ENCODE measurements around the gene PTPRQ.

The PTPRQ gene

GRCh38 chr12:80662586-80662985 lies 218.6 kb downstream of the PTPRQ start (continued):
- TF ChIP-seq, protein P1, sequence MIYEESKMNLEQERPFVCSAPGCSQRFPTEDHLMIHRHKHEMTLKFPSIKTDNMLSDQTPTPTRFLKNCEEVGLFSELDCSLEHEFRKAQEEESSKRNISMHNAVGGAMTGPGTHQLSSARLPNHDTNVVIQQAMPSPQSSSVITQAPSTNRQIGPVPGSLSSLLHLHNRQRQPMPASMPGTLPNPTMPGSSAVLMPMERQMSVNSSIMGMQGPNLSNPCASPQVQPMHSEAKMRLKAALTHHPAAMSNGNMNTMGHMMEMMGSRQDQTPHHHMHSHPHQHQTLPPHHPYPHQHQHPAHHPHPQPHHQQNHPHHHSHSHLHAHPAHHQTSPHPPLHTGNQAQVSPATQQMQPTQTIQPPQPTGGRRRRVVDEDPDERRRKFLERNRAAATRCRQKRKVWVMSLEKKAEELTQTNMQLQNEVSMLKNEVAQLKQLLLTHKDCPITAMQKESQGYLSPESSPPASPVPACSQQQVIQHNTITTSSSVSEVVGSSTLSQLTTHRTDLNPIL (CRISPR knock-in tag; IDR thresholded peaks at IDR 0.05; ENCODE audit: low read depth): no peak
- no peak for TF ChIP-seq ZNF565 (CRISPR knock-in tag; conservative IDR thresholded peaks at IDR 0.05; ENCODE audit: low read depth)
- no peak for TF ChIP-seq ZFP3 (CRISPR knock-in tag; IDR thresholded peaks at IDR 0.05)

- TF ChIP-seq, protein P1 (CRISPR knock-in tag; IDR thresholded peaks at IDR 0.05; ENCODE audit: low read depth): no peak
- TF ChIP-seq, protein P2, sequence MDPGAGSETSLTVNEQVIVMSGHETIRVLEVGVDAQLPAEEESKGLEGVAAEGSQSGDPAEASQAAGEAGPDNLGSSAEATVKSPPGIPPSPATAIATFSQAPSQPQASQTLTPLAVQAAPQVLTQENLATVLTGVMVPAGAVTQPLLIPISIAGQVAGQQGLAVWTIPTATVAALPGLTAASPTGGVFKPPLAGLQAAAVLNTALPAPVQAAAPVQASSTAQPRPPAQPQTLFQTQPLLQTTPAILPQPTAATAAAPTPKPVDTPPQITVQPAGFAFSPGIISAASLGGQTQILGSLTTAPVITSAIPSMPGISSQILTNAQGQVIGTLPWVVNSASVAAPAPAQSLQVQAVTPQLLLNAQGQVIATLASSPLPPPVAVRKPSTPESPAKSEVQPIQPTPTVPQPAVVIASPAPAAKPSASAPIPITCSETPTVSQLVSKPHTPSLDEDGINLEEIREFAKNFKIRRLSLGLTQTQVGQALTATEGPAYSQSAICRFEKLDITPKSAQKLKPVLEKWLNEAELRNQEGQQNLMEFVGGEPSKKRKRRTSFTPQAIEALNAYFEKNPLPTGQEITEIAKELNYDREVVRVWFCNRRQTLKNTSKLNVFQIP (CRISPR knock-in tag; IDR thresholded peaks at IDR 0.05; ENCODE audit: borderline replicate concordance, low read depth): no peak
- TF ChIP-seq CSDC2 (CRISPR knock-in tag; IDR thresholded peaks at IDR 0.05) (no peak), ZFP30 (CRISPR knock-in tag; IDR thresholded peaks at IDR 0.05) (no peak), ESRRG (CRISPR knock-in tag; IDR thresholded peaks at IDR 0.05) (no peak), ZNF70 (CRISPR knock-in tag; IDR thresholded peaks at IDR 0.05) (no peak), TOX (CRISPR knock-in tag; IDR thresholded peaks at IDR 0.05; ENCODE audit: borderline replicate concordance) (no peak), OSR1 (CRISPR knock-in tag; IDR thresholded peaks at IDR 0.05) (no peak), ARNTL (CRISPR knock-in tag; IDR thresholded peaks at IDR 0.05; ENCODE audit: borderline replicate concordance, low read depth) (no peak), BACH2 (CRISPR knock-in tag; IDR thresholded peaks at IDR 0.05; ENCODE audit: borderline replicate concordance) (no peak), ZFP3 (CRISPR knock-in tag; IDR thresholded peaks at IDR 0.05) (no peak), ZC3H10 (CRISPR knock-in tag; IDR thresholded peaks at IDR 0.05) (no peak), RARB (CRISPR knock-in tag; IDR thresholded peaks at IDR 0.05) (no peak), TCF4 (CRISPR knock-in tag; IDR thresholded peaks at IDR 0.05; ENCODE audit: borderline replicate concordance) (no peak), ZNF8 (CRISPR knock-in tag; IDR thresholded peaks at IDR 0.05) (no peak), ZNF565 (CRISPR knock-in tag; conservative IDR thresholded peaks at IDR 0.05; ENCODE audit: low read depth) (no peak), ISL1 (CRISPR knock-in tag; IDR thresholded peaks at IDR 0.05) (no peak)
- TF ChIP-seq, protein P3, sequence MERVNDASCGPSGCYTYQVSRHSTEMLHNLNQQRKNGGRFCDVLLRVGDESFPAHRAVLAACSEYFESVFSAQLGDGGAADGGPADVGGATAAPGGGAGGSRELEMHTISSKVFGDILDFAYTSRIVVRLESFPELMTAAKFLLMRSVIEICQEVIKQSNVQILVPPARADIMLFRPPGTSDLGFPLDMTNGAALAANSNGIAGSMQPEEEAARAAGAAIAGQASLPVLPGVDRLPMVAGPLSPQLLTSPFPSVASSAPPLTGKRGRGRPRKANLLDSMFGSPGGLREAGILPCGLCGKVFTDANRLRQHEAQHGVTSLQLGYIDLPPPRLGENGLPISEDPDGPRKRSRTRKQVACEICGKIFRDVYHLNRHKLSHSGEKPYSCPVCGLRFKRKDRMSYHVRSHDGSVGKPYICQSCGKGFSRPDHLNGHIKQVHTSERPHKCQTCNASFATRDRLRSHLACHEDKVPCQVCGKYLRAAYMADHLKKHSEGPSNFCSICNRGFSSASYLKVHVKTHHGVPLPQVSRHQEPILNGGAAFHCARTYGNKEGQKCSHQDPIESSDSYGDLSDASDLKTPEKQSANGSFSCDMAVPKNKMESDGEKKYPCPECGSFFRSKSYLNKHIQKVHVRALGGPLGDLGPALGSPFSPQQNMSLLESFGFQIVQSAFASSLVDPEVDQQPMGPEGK (CRISPR knock-in tag; IDR thresholded peaks at IDR 0.05; ENCODE audit: borderline replicate concordance): no peak
- TF ChIP-seq, protein P4, sequence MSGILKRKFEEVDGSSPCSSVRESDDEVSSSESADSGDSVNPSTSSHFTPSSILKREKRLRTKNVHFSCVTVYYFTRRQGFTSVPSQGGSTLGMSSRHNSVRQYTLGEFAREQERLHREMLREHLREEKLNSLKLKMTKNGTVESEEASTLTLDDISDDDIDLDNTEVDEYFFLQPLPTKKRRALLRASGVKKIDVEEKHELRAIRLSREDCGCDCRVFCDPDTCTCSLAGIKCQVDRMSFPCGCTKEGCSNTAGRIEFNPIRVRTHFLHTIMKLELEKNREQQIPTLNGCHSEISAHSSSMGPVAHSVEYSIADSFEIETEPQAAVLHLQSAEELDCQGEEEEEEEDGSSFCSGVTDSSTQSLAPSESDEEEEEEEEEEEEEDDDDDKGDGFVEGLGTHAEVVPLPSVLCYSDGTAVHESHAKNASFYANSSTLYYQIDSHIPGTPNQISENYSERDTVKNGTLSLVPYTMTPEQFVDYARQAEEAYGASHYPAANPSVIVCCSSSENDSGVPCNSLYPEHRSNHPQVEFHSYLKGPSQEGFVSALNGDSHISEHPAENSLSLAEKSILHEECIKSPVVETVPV (CRISPR knock-in tag; IDR thresholded peaks at IDR 0.05): no peak
- no peak for ATAC-seq
Measured at GRCh38 chr12:80670214-80670613, 226.2 kb downstream of the PTPRQ start.

DNA sequence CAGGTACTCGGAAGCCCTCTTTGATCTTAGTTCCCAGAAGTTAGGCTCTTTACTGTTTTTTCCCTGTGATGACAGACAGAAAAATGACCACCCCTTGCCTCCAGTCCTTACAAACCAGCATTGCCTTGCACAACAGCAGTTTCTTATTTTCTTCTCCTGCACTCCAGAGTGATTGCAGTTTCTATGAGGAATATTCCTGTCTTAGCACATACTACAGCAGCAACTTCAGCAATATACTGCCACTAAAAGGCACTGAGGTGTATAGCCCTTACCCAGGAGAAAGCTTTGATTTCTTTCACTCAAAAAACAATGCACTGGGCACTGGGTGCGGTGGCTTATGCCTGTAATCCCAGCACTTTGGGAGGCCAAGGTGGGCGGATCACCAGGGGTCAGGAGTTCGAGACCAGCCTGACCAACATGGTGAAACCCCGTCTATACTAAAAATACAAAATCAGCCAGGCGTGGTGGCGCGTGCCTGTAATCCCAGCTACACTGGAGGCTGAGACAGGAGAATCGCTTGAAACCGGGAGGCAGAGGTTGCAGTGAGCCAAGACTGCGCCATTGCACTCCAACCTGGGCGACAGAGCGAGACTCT lies 232.1 kb downstream of the PTPRQ start:
- peak; percentile 76 for ATAC-seq

GRCh38 chr12:80676856-80677255 lies 232.8 kb downstream of the PTPRQ start:
- no peak for ATAC-seq
- TF ChIP-seq ZC3H10 (CRISPR knock-in tag; IDR thresholded peaks at IDR 0.05) (no peak), PPARA (CRISPR knock-in tag; IDR thresholded peaks at IDR 0.05; ENCODE audit: borderline replicate concordance) (no peak), RARB (CRISPR knock-in tag; IDR thresholded peaks at IDR 0.05) (no peak), ZNF70 (CRISPR knock-in tag; IDR thresholded peaks at IDR 0.05) (no peak), ISL1 (CRISPR knock-in tag; IDR thresholded peaks at IDR 0.05) (no peak), ZNF8 (CRISPR knock-in tag; IDR thresholded peaks at IDR 0.05) (no peak), TCF4 (CRISPR knock-in tag; IDR thresholded peaks at IDR 0.05; ENCODE audit: borderline replicate concordance) (no peak), ZFP3 (CRISPR knock-in tag; IDR thresholded peaks at IDR 0.05) (no peak), ARNTL (CRISPR knock-in tag; IDR thresholded peaks at IDR 0.05; ENCODE audit: borderline replicate concordance, low read depth) (no peak)
- TF ChIP-seq, protein P2 (CRISPR knock-in tag; IDR thresholded peaks at IDR 0.05; ENCODE audit: borderline replicate concordance, low read depth): no peak
- TF ChIP-seq, protein P1 (CRISPR knock-in tag; IDR thresholded peaks at IDR 0.05; ENCODE audit: low read depth): no peak
- TF ChIP-seq, protein P4 (CRISPR knock-in tag; IDR thresholded peaks at IDR 0.05): no peak
